Loucy (cell line): ENCODE results near the gene TXNDC11.

ENCODE experiments used
- EZH2phosphoT487 ChIP-seq: fragments of 200-600 bp; IDR thresholded peaks from 2 replicates; pipeline ENCODE4 v1.6.1; 2018; ENCODE audit warnings: antibody characterized with exemption, mild to moderate bottlenecking, moderate library complexity, borderline replicate concordance
- TF ChIP-seq, protein P1 (sequence below): fragments of 200-600 bp; sonication (generic); conservative IDR thresholded peaks from 2 replicates; pipeline ENCODE4 v1.5.1; 2014; ENCODE audit warnings: mild to moderate bottlenecking, antibody characterized with exemption, low read length

DNA sequence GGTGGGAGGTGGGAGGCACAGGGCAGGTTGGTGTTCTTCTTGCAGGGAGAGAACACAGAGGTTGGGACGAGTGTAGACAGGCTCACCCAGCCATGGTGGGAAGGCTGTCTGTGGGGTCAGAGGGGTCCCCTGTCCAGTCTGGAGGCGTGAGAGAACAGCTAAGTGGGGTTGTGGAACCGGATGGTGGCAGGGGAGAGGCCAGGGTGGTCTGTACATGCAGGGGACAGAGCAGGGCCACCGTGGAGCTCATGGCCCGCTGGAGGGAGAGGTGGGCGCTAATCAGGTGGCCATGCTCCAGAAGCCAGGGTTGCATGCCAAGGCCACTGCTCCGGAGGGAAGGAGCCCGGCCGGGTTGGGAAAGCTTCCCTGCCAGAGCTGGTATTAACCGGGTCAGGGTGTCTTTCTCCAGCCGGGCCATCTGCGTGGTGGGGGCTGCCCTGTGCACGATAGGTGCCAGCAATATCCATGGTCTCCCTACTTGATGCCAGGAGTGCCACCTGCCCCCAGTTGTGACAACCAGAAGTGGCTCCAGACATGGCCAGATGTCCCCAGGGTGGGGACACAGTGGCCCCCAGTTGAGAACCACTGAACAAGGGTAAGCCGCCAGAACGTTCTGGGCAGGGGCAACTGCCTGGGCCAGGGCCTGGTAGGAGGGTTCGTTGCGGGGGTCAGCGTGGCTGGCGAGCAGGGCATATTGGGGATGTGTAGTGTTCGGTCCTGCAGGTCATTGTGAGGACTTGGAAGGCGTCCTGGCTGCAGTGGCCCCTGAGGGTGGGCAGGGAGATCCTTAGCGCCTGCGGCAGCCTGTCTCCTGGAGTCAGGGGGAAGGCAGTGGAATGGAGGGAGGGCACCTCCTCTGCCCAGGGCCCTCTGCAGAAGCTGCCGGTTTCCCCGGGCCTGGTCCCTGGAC lies 69.3 kb downstream of the TXNDC11 start:
- TF ChIP-seq, protein P1, sequence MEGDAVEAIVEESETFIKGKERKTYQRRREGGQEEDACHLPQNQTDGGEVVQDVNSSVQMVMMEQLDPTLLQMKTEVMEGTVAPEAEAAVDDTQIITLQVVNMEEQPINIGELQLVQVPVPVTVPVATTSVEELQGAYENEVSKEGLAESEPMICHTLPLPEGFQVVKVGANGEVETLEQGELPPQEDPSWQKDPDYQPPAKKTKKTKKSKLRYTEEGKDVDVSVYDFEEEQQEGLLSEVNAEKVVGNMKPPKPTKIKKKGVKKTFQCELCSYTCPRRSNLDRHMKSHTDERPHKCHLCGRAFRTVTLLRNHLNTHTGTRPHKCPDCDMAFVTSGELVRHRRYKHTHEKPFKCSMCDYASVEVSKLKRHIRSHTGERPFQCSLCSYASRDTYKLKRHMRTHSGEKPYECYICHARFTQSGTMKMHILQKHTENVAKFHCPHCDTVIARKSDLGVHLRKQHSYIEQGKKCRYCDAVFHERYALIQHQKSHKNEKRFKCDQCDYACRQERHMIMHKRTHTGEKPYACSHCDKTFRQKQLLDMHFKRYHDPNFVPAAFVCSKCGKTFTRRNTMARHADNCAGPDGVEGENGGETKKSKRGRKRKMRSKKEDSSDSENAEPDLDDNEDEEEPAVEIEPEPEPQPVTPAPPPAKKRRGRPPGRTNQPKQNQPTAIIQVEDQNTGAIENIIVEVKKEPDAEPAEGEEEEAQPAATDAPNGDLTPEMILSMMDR, result no peak
- no peak for TF ChIP-seq EZH2phosphoT487
